ENCODE data around the gene TOM1L1.

The TOM1L1 gene

GRCh38 chr17:54899201-54899600 is 1.5 kb upstream of the TOM1L1 start:
- DNase-seq, result no peak

- no peak for DNase-seq
Measured at GRCh38 chr17:54899721-54900456, 763 bp upstream of the TOM1L1 start.

- no peak for DNase-seq
Measured at GRCh38 chr17:54901230-54901822, 674 bp downstream of the TOM1L1 start.

- DNase-seq, result no peak
Measured at GRCh38 chr17:54902017-54902416, 1.4 kb downstream of the TOM1L1 start.

- no peak for DNase-seq
Measured at GRCh38 chr17:54902611-54903010, 2.0 kb downstream of the TOM1L1 start.

- no peak for DNase-seq
Measured at GRCh38 chr17:54903375-54903774, 2.7 kb downstream of the TOM1L1 start.

GRCh38 chr17:54906683-54907082 is 6.0 kb downstream of the TOM1L1 start:
- no peak for DNase-seq

- DNase-seq, result no peak
Measured at GRCh38 chr17:54907376-54907775, 6.7 kb downstream of the TOM1L1 start.

GRCh38 chr17:54909766-54910165 is 9.1 kb downstream of the TOM1L1 start:
- no peak for DNase-seq

GRCh38 chr17:54916721-54917120 is 16.1 kb downstream of the TOM1L1 start:
- DNase-seq, result no peak

- DNase-seq, result no peak
Measured at GRCh38 chr17:54919425-54919824, 18.8 kb downstream of the TOM1L1 start.

GRCh38 chr17:54920819-54921218 is 20.2 kb downstream of the TOM1L1 start:
- DNase-seq, result no peak

- DNase-seq, result no peak
Measured at GRCh38 chr17:54924405-54924804, 23.8 kb downstream of the TOM1L1 start.

- no peak for DNase-seq
Measured at GRCh38 chr17:54927525-54927924, 26.9 kb downstream of the TOM1L1 start.

GRCh38 chr17:54932711-54933110 is 32.1 kb downstream of the TOM1L1 start:
- no peak for DNase-seq

- no peak for DNase-seq
Measured at GRCh38 chr17:54933921-54934320, 33.3 kb downstream of the TOM1L1 start.

- no peak for DNase-seq
Measured at GRCh38 chr17:54935471-54935870, 34.8 kb downstream of the TOM1L1 start.

- DNase-seq, result no peak
Measured at GRCh38 chr17:54937018-54937417, 36.4 kb downstream of the TOM1L1 start.

GRCh38 chr17:54937426-54937825 is 36.8 kb downstream of the TOM1L1 start:
- no peak for DNase-seq

- DNase-seq, result no peak
Measured at GRCh38 chr17:54941285-54941684, 40.6 kb downstream of the TOM1L1 start.

GRCh38 chr17:54944796-54945195 is 44.1 kb downstream of the TOM1L1 start:
- no peak for DNase-seq

GRCh38 chr17:54945231-54945630 is 44.6 kb downstream of the TOM1L1 start:
- no peak for DNase-seq

- DNase-seq, result no peak
Measured at GRCh38 chr17:54945671-54946070, 45.0 kb downstream of the TOM1L1 start.

GRCh38 chr17:54947396-54947795 is 46.7 kb downstream of the TOM1L1 start:
- no peak for DNase-seq

- DNase-seq, result no peak
Measured at GRCh38 chr17:54948380-54948779, 47.7 kb downstream of the TOM1L1 start.

Data from activated CD4-positive, alpha-beta T cell treated with anti-CD3 and anti-CD28 coated beads, Interleukin-2, amount 50 U/mL, for 1 hour (primary cell).